Fibroblast of mammary gland (primary cell): ENCODE results near the gene CC2D1A.

ENCODE experiments used
- DNase-seq: peaks from one replicate; pipeline ENCODE4 v3.0.0-alpha.2; 2010; ENCODE audit warnings: low read depth
- H3K4me3 ChIP-seq: 2 replicates; pipeline ENCODE4 v1.5.1; 2011; ENCODE audit warnings: low read depth, mild to moderate bottlenecking, low read length, moderate library complexity; ENCODE audit not compliant: control insufficient read depth
- TF ChIP-seq, protein P1 (sequence below): conservative IDR thresholded peaks from 2 replicates; pipeline ENCODE4 v1.5.1; 2011; ENCODE audit warnings: low read depth, low read length, inconsistent platforms; ENCODE audit not compliant: control insufficient read depth, insufficient read depth

The CC2D1A gene

DNA sequence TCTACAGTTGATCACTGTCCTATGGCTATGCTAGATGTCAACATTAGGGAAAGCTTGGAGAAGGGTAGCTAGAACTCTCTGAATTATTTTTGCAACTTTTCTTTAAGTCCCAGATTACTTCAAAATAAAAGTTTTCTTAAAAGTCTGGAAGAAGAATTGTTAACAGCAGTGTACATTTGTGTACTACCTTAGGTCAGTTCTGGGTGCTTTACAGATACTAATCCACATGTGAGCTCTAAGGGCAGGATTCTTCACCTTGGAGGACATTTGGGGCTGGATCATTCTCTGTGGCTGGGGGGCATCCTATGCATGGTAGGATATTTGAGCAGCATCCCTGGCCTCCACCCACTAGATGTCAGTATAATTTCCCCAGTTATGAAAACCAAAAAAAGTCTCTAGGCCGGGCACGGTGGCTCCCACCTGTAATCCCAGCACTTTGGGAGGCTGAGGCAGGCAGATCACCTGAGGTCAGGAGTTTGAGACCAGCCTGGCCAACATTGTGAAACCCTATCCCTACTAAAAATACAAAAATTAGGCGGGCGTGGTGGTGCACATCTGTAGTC lies 2.9 kb upstream of the CC2D1A start:
- TF ChIP-seq, protein P1, sequence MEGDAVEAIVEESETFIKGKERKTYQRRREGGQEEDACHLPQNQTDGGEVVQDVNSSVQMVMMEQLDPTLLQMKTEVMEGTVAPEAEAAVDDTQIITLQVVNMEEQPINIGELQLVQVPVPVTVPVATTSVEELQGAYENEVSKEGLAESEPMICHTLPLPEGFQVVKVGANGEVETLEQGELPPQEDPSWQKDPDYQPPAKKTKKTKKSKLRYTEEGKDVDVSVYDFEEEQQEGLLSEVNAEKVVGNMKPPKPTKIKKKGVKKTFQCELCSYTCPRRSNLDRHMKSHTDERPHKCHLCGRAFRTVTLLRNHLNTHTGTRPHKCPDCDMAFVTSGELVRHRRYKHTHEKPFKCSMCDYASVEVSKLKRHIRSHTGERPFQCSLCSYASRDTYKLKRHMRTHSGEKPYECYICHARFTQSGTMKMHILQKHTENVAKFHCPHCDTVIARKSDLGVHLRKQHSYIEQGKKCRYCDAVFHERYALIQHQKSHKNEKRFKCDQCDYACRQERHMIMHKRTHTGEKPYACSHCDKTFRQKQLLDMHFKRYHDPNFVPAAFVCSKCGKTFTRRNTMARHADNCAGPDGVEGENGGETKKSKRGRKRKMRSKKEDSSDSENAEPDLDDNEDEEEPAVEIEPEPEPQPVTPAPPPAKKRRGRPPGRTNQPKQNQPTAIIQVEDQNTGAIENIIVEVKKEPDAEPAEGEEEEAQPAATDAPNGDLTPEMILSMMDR, result peak; percentile 38
- no peak overlapping the region for H3K4me3 ChIP-seq
- DNase-seq, result peak; percentile 15

DNA sequence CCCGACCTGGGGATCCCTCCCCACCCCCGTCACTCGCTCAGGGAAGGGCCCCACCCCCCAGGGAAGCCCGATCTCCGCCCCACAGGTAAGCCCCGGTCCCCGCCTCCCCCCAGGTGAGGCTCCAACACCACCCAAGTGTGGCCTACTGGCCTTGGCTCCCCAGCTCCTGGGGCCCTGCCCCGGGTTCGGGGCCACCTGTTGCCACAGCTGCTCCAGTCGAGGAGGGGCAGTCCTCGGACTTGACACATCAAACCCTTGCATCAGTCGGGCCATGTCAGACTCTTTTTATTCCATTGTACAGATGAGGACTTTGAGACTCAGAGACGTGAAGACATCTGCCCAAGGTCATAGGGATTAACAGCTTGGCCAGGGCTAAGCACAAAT lies 512 bp downstream of the CC2D1A start:
- DNase-seq, result no peak
- TF ChIP-seq, protein P1, result no peak
- peak overlapping the region; percentile 68 for H3K4me3 ChIP-seq

DNA sequence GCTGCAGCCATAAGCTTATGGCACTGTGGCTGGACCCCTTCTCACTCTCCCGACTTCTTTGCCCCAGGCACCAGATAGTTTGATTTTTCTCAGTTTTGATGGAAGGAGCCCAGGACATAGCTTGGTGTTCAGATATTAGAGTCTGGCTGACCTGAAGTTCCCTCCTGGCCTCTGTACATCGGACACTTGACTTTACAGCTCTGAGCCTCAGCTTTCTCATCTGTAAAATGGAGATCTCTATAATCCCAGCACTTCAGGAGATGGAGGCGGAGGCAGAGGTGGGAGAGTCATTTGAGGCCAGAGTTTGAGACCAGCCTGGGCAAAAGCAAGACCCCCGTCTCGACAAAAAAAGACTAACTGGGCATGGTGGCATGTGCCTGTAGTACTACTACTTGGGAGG lies 909 bp downstream of the CC2D1A start:
- H3K4me3 ChIP-seq, result peak overlapping the region; percentile 68
- TF ChIP-seq, protein P1, result no peak
- DNase-seq, result no peak

DNA sequence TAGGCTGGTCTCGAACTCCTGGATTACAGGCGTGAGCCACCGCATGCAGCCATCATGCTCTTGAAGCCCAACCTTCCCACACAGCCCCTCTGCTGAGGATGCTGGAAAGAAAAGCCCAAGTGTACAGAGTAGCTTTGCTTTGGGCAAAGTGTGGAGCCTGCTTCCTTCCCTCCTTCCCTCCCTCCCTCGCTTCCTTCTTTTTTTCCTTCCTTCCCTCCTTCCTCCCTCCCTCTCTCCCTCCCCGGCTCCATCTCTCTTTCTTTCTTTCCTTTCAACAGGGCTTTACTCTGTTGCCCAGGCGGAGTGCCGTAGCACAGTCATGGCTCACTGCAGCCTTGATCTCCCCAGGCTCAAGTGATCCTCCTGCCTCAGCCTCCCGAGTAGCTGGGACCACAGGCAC lies 2.7 kb downstream of the CC2D1A start:
- DNase-seq, result no peak
- H3K4me3 ChIP-seq, result no peak overlapping the region
- TF ChIP-seq, protein P1, result no peak

DNA sequence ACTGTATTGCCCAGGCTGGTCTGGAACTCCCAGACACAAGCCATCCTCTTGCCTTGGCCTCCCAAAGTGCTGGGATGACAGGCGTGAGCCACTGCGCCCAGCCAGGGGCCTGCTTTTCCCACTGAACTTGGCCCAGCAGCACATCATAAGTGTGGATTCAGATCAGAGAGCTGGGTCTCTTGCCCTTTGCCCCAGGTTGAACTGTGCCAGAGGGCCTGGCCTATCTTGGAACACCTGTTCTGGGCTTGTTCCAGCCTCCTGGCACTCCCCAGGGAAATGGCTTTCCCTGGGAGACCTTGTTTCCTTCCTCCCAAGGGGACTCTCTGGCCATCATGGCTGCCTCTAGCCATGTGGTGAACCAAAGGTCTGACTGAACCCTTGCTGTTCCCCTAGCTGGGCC lies 3.4 kb downstream of the CC2D1A start:
- TF ChIP-seq, protein P1, result no peak
- H3K4me3 ChIP-seq, result no peak overlapping the region
- DNase-seq, result no peak

DNA sequence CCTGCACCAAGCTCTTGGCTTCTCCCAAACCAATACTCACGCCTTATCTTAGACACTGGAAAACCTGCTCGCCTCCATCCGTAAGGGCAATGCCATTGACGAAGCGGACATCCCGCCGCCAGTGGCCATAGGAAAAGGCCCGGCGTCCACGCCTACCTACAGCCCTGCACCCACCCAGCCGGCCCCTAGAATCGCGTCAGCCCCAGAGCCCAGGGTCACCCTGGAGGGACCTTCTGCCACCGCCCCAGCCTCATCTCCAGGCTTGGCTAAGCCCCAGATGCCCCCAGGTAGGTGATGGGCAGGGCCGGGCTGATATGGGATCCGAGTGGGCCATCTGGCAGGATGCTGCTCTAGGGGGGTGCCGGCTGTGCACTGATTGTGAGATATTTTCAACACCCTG lies 7.4 kb downstream of the CC2D1A start:
- H3K4me3 ChIP-seq, result no peak overlapping the region
- DNase-seq, result no peak
- TF ChIP-seq, protein P1, result no peak

DNA sequence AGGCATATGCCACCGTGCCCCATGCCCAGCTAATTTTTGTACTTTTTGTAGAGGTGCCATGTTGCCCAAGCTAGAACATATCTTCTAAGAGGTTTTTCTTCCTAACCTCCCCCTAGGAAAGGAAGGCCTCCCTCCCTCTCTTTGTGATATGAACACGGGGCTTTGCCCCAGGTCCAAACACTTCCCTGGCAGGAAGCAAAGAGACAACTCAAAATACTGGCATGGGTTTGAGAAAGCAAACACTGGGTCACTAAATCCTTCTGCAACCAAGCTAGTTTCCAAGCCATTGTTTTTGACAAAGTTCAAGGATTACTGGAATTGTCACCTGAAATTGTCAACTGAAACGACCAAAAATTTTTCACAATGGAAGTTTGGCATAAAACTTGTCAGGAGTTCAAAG lies 8.8 kb downstream of the CC2D1A start:
- TF ChIP-seq, protein P1, result no peak
- no peak for DNase-seq
- H3K4me3 ChIP-seq, result no peak overlapping the region
